HepG2 (cell line): ENCODE measurements around the gene ZFP1. TPM values are rescaled to one million over a fixed set of nuclear protein-coding genes. Genes with fewer than 3 reads are reported as not detected.

Experiments
- AHDC1 ChIP-seq: sonication (generic); formaldehyde crosslinking; IDR thresholded peaks from 2 replicates; pipeline ENCODE4 v1.5.1; 2020; ENCODE audit warnings: mild to moderate bottlenecking, missing genetic modification reagents, borderline replicate concordance
- BCL6 ChIP-seq: IDR thresholded peaks from 2 replicates; pipeline ENCODE4 v1.6.1; 2016; ENCODE audit warnings: missing genetic modification reagents, missing compliant biosample characterization
- ELF4 ChIP-seq: sonication (generic); formaldehyde crosslinking; IDR thresholded peaks from 2 replicates; pipeline ENCODE4 v1.5.0; 2020; ENCODE audit warnings: missing genetic modification reagents, mild to moderate bottlenecking, moderate library complexity, borderline replicate concordance
- EP300 ChIP-seq, 3 experiments: sonication (generic) in 1 of 3; formaldehyde crosslinking in 1 of 3; IDR thresholded peaks; 2 replicates each; pipeline versions ENCODE4 v1.5.1 to v1.6.1; 2011 to 2020; ENCODE audit warnings: low read depth in 2 of 3, low read length in 2 of 3, borderline replicate concordance in 1 of 3, improper control_type of control experiment in 1 of 3, mild to moderate bottlenecking in 1 of 3, missing genetic modification reagents in 1 of 3, moderate library complexity in 1 of 3
- FOSL2 ChIP-seq: sonication (generic); formaldehyde crosslinking; IDR thresholded peaks from 2 replicates; pipeline ENCODE4 v1.4.0; 2020; ENCODE audit warnings: missing genetic modification reagents
- FOXA3 ChIP-seq: IDR thresholded peaks from 2 replicates; pipeline ENCODE4 v1.6.1; 2016; ENCODE audit warnings: missing genetic modification reagents, missing compliant biosample characterization
- GATAD2A ChIP-seq: IDR thresholded peaks from 2 replicates; pipeline ENCODE4 v1.6.1; 2016
- HOXA3 ChIP-seq: sonication (generic); formaldehyde crosslinking; IDR thresholded peaks from 2 replicates; pipeline ENCODE4 v1.5.0; 2020; ENCODE audit warnings: missing genetic modification reagents
- HOXA5 ChIP-seq: sonication (generic); formaldehyde crosslinking; IDR thresholded peaks from 2 replicates; pipeline ENCODE4 v1.4.0; 2020; ENCODE audit warnings: missing genetic modification reagents
- KMT2B ChIP-seq: IDR thresholded peaks from 2 replicates; pipeline ENCODE4 v1.6.1; 2016; ENCODE audit warnings: missing genetic modification reagents, missing compliant biosample characterization
- NFIC ChIP-seq: IDR thresholded peaks from 2 replicates; pipeline ENCODE4 v1.6.1; 2012; ENCODE audit warnings: mild to moderate bottlenecking, low read length, inconsistent platforms
- PPARG ChIP-seq: conservative IDR thresholded peaks from 2 replicates; pipeline ENCODE4 v1.6.1; 2016; ENCODE audit warnings: missing biosample characterization, missing genetic modification reagents
- RXRB ChIP-seq: IDR thresholded peaks from 2 replicates; pipeline ENCODE4 v1.6.1; 2016; ENCODE audit warnings: borderline replicate concordance, missing genetic modification reagents, missing compliant biosample characterization
- SOX13 ChIP-seq, 3 experiments: fragments of 450-650 bp in 1 of 3; sonication (generic) in 1 of 3; formaldehyde crosslinking in 1 of 3; IDR thresholded peaks in 2 of 3; conservative IDR thresholded peaks in 1 of 3; 2 replicates each; pipeline versions ENCODE4 v1.5.0 to v1.6.1; 2016 to 2020; ENCODE audit warnings: antibody characterized with exemption in 1 of 3, mild to moderate bottlenecking in 1 of 3, missing compliant biosample characterization in 1 of 3, missing genetic modification reagents in 1 of 3, moderate library complexity in 1 of 3
- ZHX1 ChIP-seq: sonication (generic); formaldehyde crosslinking; IDR thresholded peaks from 2 replicates; pipeline ENCODE4 v1.8.1; 2022; ENCODE audit warnings: low read depth, mild to moderate bottlenecking, missing genetic modification reagents
- ZNF205 ChIP-seq: IDR thresholded peaks from 2 replicates; pipeline ENCODE4 v1.6.1; 2018; ENCODE audit warnings: missing biosample characterization, missing genetic modification reagents
- polyA plus RNA-seq, 8 experiments: library from polyadenylated mRNA; depleted of rRNA in 3 of 8; stranded (reverse) in 7 of 8; unstranded in 1 of 8; fragments of >200 nt; fragmentation: Illumina TruSeq in 4 of 8; extraction: Trizol in 4 of 8; gene quantifications; 2 replicates each; pipeline versions ENCODE4 v1.2.1 to v1.2.3, GENCODE V29; 2011 to 2016; ENCODE audit warnings: low read depth in 4 of 8, missing spikeins in 1 of 8, mixed read lengths in 1 of 8; ENCODE audit not compliant: insufficient read depth in 1 of 8
- total RNA-seq, 5 experiments: library from RNA; depleted of rRNA; stranded (reverse); fragments of >200 nt; fragmentation: Illumina TruSeq; extraction: Trizol; gene quantifications; 2 replicates each; pipeline ENCODE4 v1.2.3, GENCODE V29; 2016; ENCODE audit warnings: low read depth in 1 of 5
- TF ChIP-seq, protein P1 (sequence below): sonication (generic); formaldehyde crosslinking; IDR thresholded peaks from 2 replicates; pipeline ENCODE4 v1.5.0; 2020; ENCODE audit warnings: missing genetic modification reagents

Gene ZFP1
- total and polyA plus RNA-seq, 2 of the 13 experiments (the other 11 are each of a cell fraction or from before 2014, with no cell fraction given): 8.3 to 14.0 TPM

DNA sequence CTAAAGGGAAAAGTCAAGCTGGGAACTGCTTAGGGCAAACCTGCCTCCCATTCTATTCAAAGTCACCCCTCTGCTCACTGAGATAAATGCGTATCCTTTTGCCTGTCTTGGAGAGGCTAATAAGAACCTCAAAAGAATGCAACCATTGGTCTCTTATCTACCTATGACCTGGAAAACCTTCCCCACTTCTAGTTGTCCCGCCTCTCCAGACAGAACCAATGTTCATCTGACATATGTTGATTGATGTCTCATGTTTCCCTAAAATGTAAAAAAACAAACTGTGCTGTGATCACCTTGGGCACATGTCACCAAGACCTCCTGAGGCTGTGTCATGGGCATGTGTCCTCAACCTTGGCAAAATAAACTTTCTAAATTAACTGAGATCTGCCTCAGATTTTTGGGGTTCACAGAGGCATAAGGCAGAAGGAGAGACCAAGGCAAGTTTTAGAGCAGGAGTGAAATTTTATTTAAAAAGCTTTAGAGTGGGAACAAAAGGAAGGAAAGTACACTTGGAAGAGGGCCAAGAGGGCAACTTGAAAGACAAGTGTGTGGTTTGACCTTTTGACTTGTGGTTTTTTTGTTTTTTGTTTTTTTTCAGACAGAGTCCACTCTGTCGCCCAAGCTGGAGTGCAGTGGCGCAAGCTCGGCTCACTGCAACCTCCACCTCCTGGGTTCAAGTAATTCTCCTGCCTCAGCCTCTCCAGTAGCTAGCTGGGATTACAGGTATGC is 18.7 kb upstream of the ZFP1 start (continued):
- TF ChIP-seq AHDC1 (CRISPR knock-in tag) (peak; percentile 73; the same call in 1 of the 2 replicates), HOXA5 (CRISPR knock-in tag) (peak; percentile 81), ZHX1 (CRISPR knock-in tag) (peak; percentile 19; the same call in 1 of the 2 replicates), ELF4 (0 out of 2 replicates have a peak, but pooled peaks have one; percentile 34), SOX13 (IDR thresholded peaks at IDR 0.05) (0 out of 2 replicates have a peak, but pooled peaks have one; percentile 35), SOX13 (CRISPR knock-in tag; conservative IDR thresholded peaks at IDR 0.05 in 1 of 2, IDR thresholded peaks at IDR 0.05 in 1 of 2) (peak in 1 of 2 experiments; percentile 88; a peak in 2 of 4 replicates), PPARG (0 out of 2 replicates have a peak, but pooled peaks have one; percentile 12), HOXA3 (peak; percentile 54; the same call in 1 of the 2 replicates), KMT2B (peak; percentile 41; the same call in 1 of the 2 replicates), NFIC (peak; percentile 92), RXRB (CRISPR knock-in tag) (peak; percentile 59; the same call in 1 of the 2 replicates), EP300 (IDR thresholded peaks at IDR 0.05; ENCODE audit: low read depth in 2 of 2, low read length in 2 of 2) (peak in 1 of 2 experiments; percentile 62; a peak in 2 of 4 replicates), EP300 (CRISPR knock-in tag; IDR thresholded peaks at IDR 0.05; ENCODE audit: borderline replicate concordance) (0 out of 2 replicates have a peak, but pooled peaks have one; percentile 27), BCL6 (peak; percentile 52; the same call in 1 of the 2 replicates), FOXA3 (CRISPR knock-in tag) (peak; percentile 60; the same call in 1 of the 2 replicates), GATAD2A (CRISPR knock-in tag) (peak; percentile 66; the same call in 1 of the 2 replicates), FOSL2 (CRISPR knock-in tag) (peak; percentile 12), ZNF205 (0 out of 2 replicates have a peak, but pooled peaks have one; percentile 29)
- TF ChIP-seq, protein P1, sequence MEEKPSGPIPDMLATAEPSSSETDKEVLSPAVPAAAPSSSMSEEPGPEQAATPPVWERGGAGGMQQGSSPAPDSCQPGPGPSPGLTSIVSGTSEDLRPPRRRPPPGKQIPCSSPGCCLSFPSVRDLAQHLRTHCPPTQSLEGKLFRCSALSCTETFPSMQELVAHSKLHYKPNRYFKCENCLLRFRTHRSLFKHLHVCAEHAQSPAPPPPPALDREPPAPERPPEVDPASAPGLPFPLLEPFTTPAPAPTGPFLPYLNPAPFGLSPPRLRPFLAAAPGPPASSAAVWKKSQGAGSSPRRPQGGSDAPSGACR (CRISPR knock-in tag): 0 out of 2 replicates have a peak, but pooled peaks have one; percentile 1
